WERI-Rb-1 (cell line): Measurements from ENCODE around the gene CDC42BPA.
"Not testable (repeated sequence)": the region's sequence is repeated elsewhere in the genome, so short reads cannot be mapped to it uniquely, and the experiment has no call there.

ENCODE experiments used
- DNase-seq: peaks from one replicate; pipeline ENCODE4 v3.0.0-alpha.2; 2020
- H3K27ac ChIP-seq: fragments of 250-450 bp; sonication (Bioruptor Pico); 2 replicates; pipeline ENCODE4 v1.5.1; 2020; ENCODE audit warnings: mild to moderate bottlenecking, moderate library complexity
- H3K27me3 ChIP-seq: fragments of 250-450 bp; sonication (Bioruptor Pico); 2 replicates; pipeline ENCODE4 v1.5.1; 2021; ENCODE audit warnings: mild to moderate bottlenecking, low read depth, moderate library complexity; ENCODE audit not compliant: insufficient read depth, severe bottlenecking
- H3K36me3 ChIP-seq: fragments of 250-450 bp; sonication (Bioruptor Pico); 2 replicates; pipeline ENCODE4 v1.5.1; 2020; ENCODE audit warnings: mild to moderate bottlenecking, moderate library complexity
- H3K4me3 ChIP-seq: 2 replicates; pipeline ENCODE4 v1.5.1; 2011; ENCODE audit warnings: low read depth, mild to moderate bottlenecking, control low read depth, low read length
- H3K9me3 ChIP-seq: fragments of 250-450 bp; sonication (Bioruptor Pico); 2 replicates; pipeline ENCODE4 v1.5.1; 2021; ENCODE audit warnings: mild to moderate bottlenecking, moderate library complexity; ENCODE audit not compliant: severe bottlenecking
- CTCF ChIP-seq: IDR thresholded peaks from 2 replicates; pipeline ENCODE4 v1.5.1; 2011; ENCODE audit warnings: low read depth, mild to moderate bottlenecking, control low read depth, inconsistent platforms, low read length

CDC42BPA gene

GRCh38 chr1:227298512-227299240, 19.6 kb downstream of the CDC42BPA start:
- no peak overlapping the region for H3K27ac ChIP-seq
- no peak for DNase-seq
- no peak for TF ChIP-seq CTCF
- H3K36me3 ChIP-seq, result no peaks in the 10 kb centered on the region
- no peaks in the 10 kb centered on the region for H3K9me3 ChIP-seq
- no peaks in the 10 kb centered on the region for H3K27me3 ChIP-seq
- no peak overlapping the region for H3K4me3 ChIP-seq

- no peak overlapping the region for H3K4me3 ChIP-seq
- no peak overlapping the region for H3K27ac ChIP-seq
- H3K36me3 ChIP-seq, result no peaks in the 10 kb centered on the region
- no peaks in the 10 kb centered on the region for H3K27me3 ChIP-seq
- no peak for TF ChIP-seq CTCF
- no peak for DNase-seq
- H3K9me3 ChIP-seq, result no peaks in the 10 kb centered on the region
Observed at GRCh38 chr1:227297073-227297793, 21.1 kb downstream of the CDC42BPA start.

- no peak for TF ChIP-seq CTCF
- H3K9me3 ChIP-seq, result no peaks in the 10 kb centered on the region
- H3K27ac ChIP-seq, result no peak overlapping the region
- no peak for DNase-seq
- H3K4me3 ChIP-seq, result no peak overlapping the region
- no peaks in the 10 kb centered on the region for H3K27me3 ChIP-seq
- no peaks in the 10 kb centered on the region for H3K36me3 ChIP-seq
Observed at GRCh38 chr1:227295609-227296008, 22.7 kb downstream of the CDC42BPA start.

GRCh38 chr1:227285745-227286144, 32.5 kb downstream of the CDC42BPA start:
- no peaks in the 10 kb centered on the region for H3K36me3 ChIP-seq
- H3K27me3 ChIP-seq, result no peaks in the 10 kb centered on the region
- H3K27ac ChIP-seq, result no peak overlapping the region
- TF ChIP-seq CTCF, result no peak
- no peak overlapping the region for H3K4me3 ChIP-seq
- H3K9me3 ChIP-seq, result no peaks in the 10 kb centered on the region
- DNase-seq, result no peak

GRCh38 chr1:227281371-227281770, 36.9 kb downstream of the CDC42BPA start:
- no peak for DNase-seq
- no peaks in the 10 kb centered on the region for H3K27me3 ChIP-seq
- H3K9me3 ChIP-seq, result no peaks in the 10 kb centered on the region
- no peak overlapping the region for H3K4me3 ChIP-seq
- no peak overlapping the region for H3K27ac ChIP-seq
- H3K36me3 ChIP-seq, result no peaks in the 10 kb centered on the region
- no peak for TF ChIP-seq CTCF

- H3K4me3 ChIP-seq, result no peak overlapping the region
- no peak for DNase-seq
- H3K36me3 ChIP-seq, result no peaks in the 10 kb centered on the region
- no peak overlapping the region for H3K27ac ChIP-seq
- no peaks in the 10 kb centered on the region for H3K27me3 ChIP-seq
- TF ChIP-seq CTCF, result no peak
- H3K9me3 ChIP-seq, result no peaks in the 10 kb centered on the region
Observed at GRCh38 chr1:227280836-227281235, 37.5 kb downstream of the CDC42BPA start.

GRCh38 chr1:227276156-227276693, 42.1 kb downstream of the CDC42BPA start:
- H3K27me3 ChIP-seq, H3K9me3 ChIP-seq, H3K36me3 ChIP-seq, H3K4me3 ChIP-seq, H3K27ac ChIP-seq, DNase-seq: not testable (repeated sequence)
